ENCODE measurements around the gene SLC7A11. TPM values are rescaled to one million over a fixed set of nuclear protein-coding genes. Genes with fewer than 3 reads are reported as not detected.

Gene SLC7A11
- total RNA-seq, 4 donors from 2014 or later: under 0.01 to 0.30 (median 0.21) TPM

GRCh38 chr4:138162259-138162658, 79.9 kb downstream of the SLC7A11 start:
- H3K36me3 ChIP-seq: no peaks in the 10 kb centered on the region
- no peaks in the 10 kb centered on the region for H3K27me3 ChIP-seq
- no peaks in the 10 kb centered on the region for H3K4me1 ChIP-seq
- no peak overlapping the region for H3K4me3 ChIP-seq
- H3K9me3 ChIP-seq: no peaks in the 10 kb centered on the region
- no peak for TF ChIP-seq POLR2A (IDR thresholded peaks at IDR 0.05)
- no peak for TF ChIP-seq CTCF (IDR thresholded peaks at IDR 0.05)
- TF ChIP-seq EP300 (IDR thresholded peaks at IDR 0.05): no peak
- no peak for DNase-seq (ENCODE audit: low spot score in 2 of 2)
- no peak overlapping the region for H3K27ac ChIP-seq

GRCh38 chr4:138161351-138161750, 80.8 kb downstream of the SLC7A11 start:
- WGBS, 2 donors: 85 to 90% methylated on average over 2 of the region's 2 CpGs
- Histone ChIP-seq H3K27me3 (no peaks in the 10 kb centered on the region), H3K4me3 (no peak overlapping the region), H3K27ac (no peak overlapping the region), H3K4me1 (no peaks in the 10 kb centered on the region), H3K9me3 (no peaks in the 10 kb centered on the region), H3K36me3 (no peaks in the 10 kb centered on the region)
- no peak for DNase-seq (ENCODE audit: low spot score in 2 of 2)
- no peak for TF ChIP-seq POLR2A (IDR thresholded peaks at IDR 0.05)
- no peak for TF ChIP-seq EP300 (IDR thresholded peaks at IDR 0.05)
- TF ChIP-seq CTCF (IDR thresholded peaks at IDR 0.05): no peak

- no peak overlapping the region for H3K27ac ChIP-seq
- H3K27me3 ChIP-seq: no peaks in the 10 kb centered on the region
- H3K9me3 ChIP-seq: no peaks in the 10 kb centered on the region
- no peaks in the 10 kb centered on the region for H3K4me1 ChIP-seq
- no peak for DNase-seq (ENCODE audit: low spot score in 2 of 2)
- no peak overlapping the region for H3K4me3 ChIP-seq
- no peak for TF ChIP-seq POLR2A (IDR thresholded peaks at IDR 0.05)
- H3K36me3 ChIP-seq: no peaks in the 10 kb centered on the region
- 88 to 91% methylated on average over 2 of the region's 2 CpGs for WGBS, 2 donors
Observed at GRCh38 chr4:138158746-138159297, 83.3 kb downstream of the SLC7A11 start.

- TF ChIP-seq POLR2A (IDR thresholded peaks at IDR 0.05) (no peak), EP300 (IDR thresholded peaks at IDR 0.05) (no peak), CTCF (IDR thresholded peaks at IDR 0.05) (no peak)
Observed at GRCh38 chr4:138140879-138141278, 101.3 kb downstream of the SLC7A11 start.

GRCh38 chr4:138138774-138139173, 103.4 kb downstream of the SLC7A11 start:
- DNase-seq (ENCODE audit: low spot score in 2 of 2): no peak
- 83 to 84% methylated on average over 2 of the region's 2 CpGs for WGBS, 2 donors
- Histone ChIP-seq H3K9me3 (no peaks in the 10 kb centered on the region), H3K27me3 (no peaks in the 10 kb centered on the region), H3K4me3 (no peak overlapping the region), H3K4me1 (no peaks in the 10 kb centered on the region), H3K27ac (no peak overlapping the region), H3K36me3 (no peaks in the 10 kb centered on the region)
- TF ChIP-seq CTCF (IDR thresholded peaks at IDR 0.05): no peak
- TF ChIP-seq EP300 (IDR thresholded peaks at IDR 0.05): no peak
- TF ChIP-seq POLR2A (IDR thresholded peaks at IDR 0.05): no peak

More at GRCh38 chr4:138140879-138141278, 101.3 kb downstream of the SLC7A11 start:
- no peaks in the 10 kb centered on the region for H3K4me1 ChIP-seq
- H3K4me3 ChIP-seq: no peak overlapping the region
- no peak overlapping the region for H3K27ac ChIP-seq
- no peaks in the 10 kb centered on the region for H3K27me3 ChIP-seq
- no peak for DNase-seq (ENCODE audit: low spot score in 2 of 2)
- H3K9me3 ChIP-seq: no peaks in the 10 kb centered on the region
- H3K36me3 ChIP-seq: no peaks in the 10 kb centered on the region

GRCh38 chr4:138135610-138136009, 106.5 kb downstream of the SLC7A11 start:
- no peak for DNase-seq (ENCODE audit: low spot score in 2 of 2)
- no peaks in the 10 kb centered on the region for H3K36me3 ChIP-seq
- H3K27me3 ChIP-seq: no peaks in the 10 kb centered on the region
- TF ChIP-seq EP300 (IDR thresholded peaks at IDR 0.05) (no peak), POLR2A (IDR thresholded peaks at IDR 0.05) (no peak), CTCF (IDR thresholded peaks at IDR 0.05) (no peak)
- no peak overlapping the region for H3K4me3 ChIP-seq
- WGBS, 2 donors: 79 to 84% methylated on average over 2 of the region's 2 CpGs
- peaks cover 0 to 24% (median 0%) of the 10 kb centered on the region in 4 donors for H3K9me3 ChIP-seq
- H3K27ac ChIP-seq: no peak overlapping the region
- H3K4me1 ChIP-seq: no peaks in the 10 kb centered on the region
